Nephron (organoid): ENCODE results near the gene FRS3.

Experiments
- H3K27ac Mint-ChIP-seq, 3 experiments: 2 replicates each; pipeline ENCODE4 v1.8.0; 2020; ENCODE audit warnings: mixed read lengths in 3 of 3, mild to moderate bottlenecking in 2 of 3, moderate library complexity in 1 of 3
- H3K27me3 Mint-ChIP-seq: 2 replicates; pipeline ENCODE4 v1.8.0; 2021; ENCODE audit warnings: low read depth, mild to moderate bottlenecking, moderate library complexity, mixed read lengths
- H3K36me3 Mint-ChIP-seq: 2 replicates; pipeline ENCODE4 v1.8.0; 2020; ENCODE audit warnings: low read depth, mixed read lengths
- H3K4me1 Mint-ChIP-seq: 2 replicates; pipeline ENCODE4 v1.8.0; 2020; ENCODE audit warnings: mixed read lengths
- H3K4me3 Mint-ChIP-seq, 3 experiments: 2 replicates each; pipeline ENCODE4 v1.8.0; 2020; ENCODE audit warnings: mild to moderate bottlenecking in 3 of 3, mixed read lengths in 3 of 3, moderate library complexity in 2 of 3
- H3K9me3 Mint-ChIP-seq: 2 replicates; pipeline ENCODE4 v1.8.0; 2020; ENCODE audit warnings: mixed read lengths
- CTCF ChIP-seq, 3 experiments: fragments of 200-600 bp; sonication (generic); IDR thresholded peaks; one replicate each; pipeline ENCODE4 v1.5.0; 2021; ENCODE audit warnings: antibody characterized with exemption in 3 of 3; ENCODE audit not compliant: unreplicated experiment in 3 of 3

Gene FRS3

GRCh38 chr6:41822021-41822420 is 42.3 kb upstream of the FRS3 start:
- Mint-ChIP-seq H3K36me3 (no peaks in the 10 kb centered on the region), H3K4me1 (no peaks in the 10 kb centered on the region), H3K27me3 (no peaks in the 10 kb centered on the region), H3K4me3 (no peak overlapping the region), H3K9me3 (no peaks in the 10 kb centered on the region), H3K27ac (no peak overlapping the region)
- no peak for TF ChIP-seq CTCF (IDR thresholded peaks at IDR 0.05; ENCODE audit: unreplicated experiment in 3 of 3)

- TF ChIP-seq CTCF (IDR thresholded peaks at IDR 0.05; ENCODE audit: unreplicated experiment in 3 of 3): no peak
- no peaks in the 10 kb centered on the region for H3K9me3 Mint-ChIP-seq
- H3K4me3 Mint-ChIP-seq: no peak overlapping the region
- H3K36me3 Mint-ChIP-seq: no peaks in the 10 kb centered on the region
- H3K27me3 Mint-ChIP-seq: no peaks in the 10 kb centered on the region
- no peaks in the 10 kb centered on the region for H3K4me1 Mint-ChIP-seq
- H3K27ac Mint-ChIP-seq: peak overlapping the region in 1 of 3 experiments; percentile 20
Measured at GRCh38 chr6:41821266-41821665, 41.6 kb upstream of the FRS3 start.

- Mint-ChIP-seq H3K27ac (no peak overlapping the region), H3K27me3 (no peaks in the 10 kb centered on the region), H3K4me1 (no peaks in the 10 kb centered on the region), H3K9me3 (no peaks in the 10 kb centered on the region), H3K36me3 (no peaks in the 10 kb centered on the region), H3K4me3 (no peak overlapping the region)
- no peak for TF ChIP-seq CTCF (IDR thresholded peaks at IDR 0.05; ENCODE audit: unreplicated experiment in 3 of 3)
Measured at GRCh38 chr6:41818271-41819054, 38.8 kb upstream of the FRS3 start.

GRCh38 chr6:41815587-41815986 is 35.9 kb upstream of the FRS3 start:
- H3K36me3 Mint-ChIP-seq: no peaks in the 10 kb centered on the region
- no peaks in the 10 kb centered on the region for H3K27me3 Mint-ChIP-seq
- H3K9me3 Mint-ChIP-seq: no peaks in the 10 kb centered on the region
- no peak overlapping the region for H3K27ac Mint-ChIP-seq
- H3K4me3 Mint-ChIP-seq: no peak overlapping the region
- no peaks in the 10 kb centered on the region for H3K4me1 Mint-ChIP-seq
- no peak for TF ChIP-seq CTCF (IDR thresholded peaks at IDR 0.05; ENCODE audit: unreplicated experiment in 3 of 3)

- Mint-ChIP-seq H3K4me1 (no peaks in the 10 kb centered on the region), H3K9me3 (no peaks in the 10 kb centered on the region), H3K36me3 (no peaks in the 10 kb centered on the region), H3K27ac (no peak overlapping the region), H3K4me3 (no peak overlapping the region), H3K27me3 (no peaks in the 10 kb centered on the region)
- TF ChIP-seq CTCF (IDR thresholded peaks at IDR 0.05; ENCODE audit: unreplicated experiment in 3 of 3): no peak
Measured at GRCh38 chr6:41814629-41815028, 34.9 kb upstream of the FRS3 start.

GRCh38 chr6:41813956-41814355 is 34.3 kb upstream of the FRS3 start:
- no peak for TF ChIP-seq CTCF (IDR thresholded peaks at IDR 0.05; ENCODE audit: unreplicated experiment in 3 of 3)
- Mint-ChIP-seq H3K27ac (no peak overlapping the region), H3K27me3 (no peaks in the 10 kb centered on the region), H3K4me1 (no peaks in the 10 kb centered on the region), H3K9me3 (no peaks in the 10 kb centered on the region), H3K4me3 (no peak overlapping the region), H3K36me3 (no peaks in the 10 kb centered on the region)
